ENCODE data around the gene FOXP2.

FOXP2 gene

DNA sequence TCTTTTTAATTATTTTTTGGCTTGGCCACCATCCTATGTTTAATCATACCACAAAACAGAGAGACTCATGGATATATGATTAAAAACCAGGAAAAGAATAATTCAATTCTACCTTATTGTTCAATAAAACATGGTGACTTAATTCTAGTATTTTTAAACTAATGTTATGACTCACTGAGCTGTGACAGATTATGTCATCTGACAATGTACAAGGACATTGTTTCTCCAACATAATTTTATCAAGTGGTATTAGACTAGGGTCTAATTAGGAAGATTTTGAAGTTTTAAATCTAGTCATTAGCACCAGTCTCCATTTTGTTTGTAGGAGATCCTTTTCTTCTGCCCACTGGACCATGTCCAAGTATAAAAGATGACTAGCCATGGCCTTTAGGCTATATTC lies 307.9 kb downstream of the FOXP2 start:
- Histone ChIP-seq H3K27ac (ENCODE audit: insufficient read depth, low read depth, low read length, poor library complexity, severe bottlenecking) (no peak overlapping the region), H3K4me3 (ENCODE audit: insufficient read depth, low read depth, low read length) (no peak overlapping the region), H3K9me3 (ENCODE audit: control insufficient read depth, low read length) (no peaks in the 10 kb centered on the region), H3K4me1 (ENCODE audit: control insufficient read depth, insufficient read depth, low read length) (no peaks in the 10 kb centered on the region), H3K36me3 (ENCODE audit: control insufficient read depth, insufficient read depth, low read length) (no peaks in the 10 kb centered on the region), H3K27me3 (ENCODE audit: control insufficient read depth, insufficient read depth, low read length, poor library complexity, severe bottlenecking) (no peaks in the 10 kb centered on the region)

DNA sequence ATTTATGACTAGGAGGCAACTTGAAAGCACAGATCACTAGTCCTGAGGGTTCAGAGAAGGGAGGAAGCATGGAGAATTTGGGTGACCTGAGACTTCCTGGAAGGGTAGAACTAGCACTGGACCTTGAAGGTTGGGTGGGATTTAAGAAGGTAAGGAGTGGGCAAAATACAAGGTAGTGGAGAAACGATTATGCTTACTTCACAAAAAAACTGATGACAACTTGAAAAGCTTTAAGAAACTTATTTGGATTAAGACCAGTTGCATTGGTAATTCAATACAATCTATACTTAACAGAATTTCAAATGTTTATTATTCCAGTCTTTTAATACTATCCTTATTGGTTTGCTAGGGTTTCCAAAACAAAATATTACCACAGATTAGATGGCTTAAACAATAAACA lies 308.7 kb downstream of the FOXP2 start:
- no peak overlapping the region for H3K4me3 ChIP-seq (ENCODE audit: insufficient read depth, low read depth, low read length)
- WGBS, 2 experiments, result 70% methylated on average over 1 of the region's 1 CpG; no CpG with 5 or more reads in 1 of the 2 experiments
- H3K9me3 ChIP-seq (ENCODE audit: control insufficient read depth, low read length), result no peaks in the 10 kb centered on the region

DNA sequence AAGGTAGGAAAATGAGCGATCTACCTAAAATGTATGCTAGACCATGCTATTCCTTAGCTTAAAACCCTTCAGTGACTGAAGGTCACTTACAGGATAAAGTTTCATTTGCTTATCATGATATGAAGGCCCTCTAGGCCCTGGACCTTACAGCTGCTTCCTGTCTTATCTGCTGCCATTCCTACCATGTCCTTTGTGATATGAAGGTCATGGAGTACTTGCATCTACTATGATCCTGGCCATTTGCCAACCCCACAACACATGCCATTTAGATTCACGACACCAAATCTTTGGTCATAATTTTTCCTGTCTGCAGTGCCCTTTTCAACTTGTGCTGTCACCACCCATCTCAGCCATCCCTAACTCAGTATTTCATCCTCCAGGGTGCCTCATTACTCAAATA lies 325.5 kb downstream of the FOXP2 start:
- Histone ChIP-seq H3K4me1 (ENCODE audit: control insufficient read depth, insufficient read depth, low read length) (no peaks in the 10 kb centered on the region), H3K27me3 (ENCODE audit: control insufficient read depth, insufficient read depth, low read length, poor library complexity, severe bottlenecking) (no peaks in the 10 kb centered on the region), H3K36me3 (ENCODE audit: control insufficient read depth, insufficient read depth, low read length) (no peaks in the 10 kb centered on the region), H3K4me3 (ENCODE audit: insufficient read depth, low read depth, low read length) (no peak overlapping the region), H3K27ac (ENCODE audit: insufficient read depth, low read depth, low read length, poor library complexity, severe bottlenecking) (no peak overlapping the region), H3K9me3 (ENCODE audit: control insufficient read depth, low read length) (no peaks in the 10 kb centered on the region)
- 93 to 97% methylated on average over 2 of the region's 2 CpGs for WGBS, 2 experiments

More for the DNA sequence above, 308.7 kb downstream of the FOXP2 start:
- H3K27ac ChIP-seq (ENCODE audit: insufficient read depth, low read depth, low read length, poor library complexity, severe bottlenecking), result no peak overlapping the region
- H3K4me1 ChIP-seq (ENCODE audit: control insufficient read depth, insufficient read depth, low read length), result no peaks in the 10 kb centered on the region
- H3K27me3 ChIP-seq (ENCODE audit: control insufficient read depth, insufficient read depth, low read length, poor library complexity, severe bottlenecking), result no peaks in the 10 kb centered on the region
- H3K36me3 ChIP-seq (ENCODE audit: control insufficient read depth, insufficient read depth, low read length), result no peaks in the 10 kb centered on the region

DNA sequence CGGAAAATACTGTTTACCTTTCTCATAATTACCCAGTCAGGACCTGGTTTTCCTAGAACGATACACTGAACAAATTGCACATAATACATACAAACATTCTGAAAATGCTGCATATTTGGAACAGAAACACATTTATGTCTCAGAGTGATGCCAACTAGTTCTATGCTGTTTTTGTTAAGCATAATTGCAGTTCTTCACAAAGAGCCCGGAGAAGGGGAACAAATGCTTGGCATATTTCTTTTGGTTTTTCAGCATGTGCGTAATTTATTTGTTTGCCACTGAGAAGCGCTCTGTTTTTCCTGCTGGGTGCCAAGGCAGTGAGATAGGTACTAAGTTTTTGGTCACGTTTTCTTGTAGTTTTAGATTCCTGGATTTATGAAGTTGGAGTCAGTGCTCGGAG lies 326.3 kb downstream of the FOXP2 start:
- no peaks in the 10 kb centered on the region for H3K27me3 ChIP-seq (ENCODE audit: control insufficient read depth, insufficient read depth, low read length, poor library complexity, severe bottlenecking)
- H3K36me3 ChIP-seq (ENCODE audit: control insufficient read depth, insufficient read depth, low read length), result no peaks in the 10 kb centered on the region
- 94 to 96% methylated on average over 7 of the region's 7 CpGs for WGBS, 2 experiments
- H3K4me1 ChIP-seq (ENCODE audit: control insufficient read depth, insufficient read depth, low read length), result no peaks in the 10 kb centered on the region
- H3K9me3 ChIP-seq (ENCODE audit: control insufficient read depth, low read length), result no peaks in the 10 kb centered on the region
- no peak overlapping the region for H3K27ac ChIP-seq (ENCODE audit: insufficient read depth, low read depth, low read length, poor library complexity, severe bottlenecking)
- H3K4me3 ChIP-seq (ENCODE audit: insufficient read depth, low read depth, low read length), result no peak overlapping the region

DNA sequence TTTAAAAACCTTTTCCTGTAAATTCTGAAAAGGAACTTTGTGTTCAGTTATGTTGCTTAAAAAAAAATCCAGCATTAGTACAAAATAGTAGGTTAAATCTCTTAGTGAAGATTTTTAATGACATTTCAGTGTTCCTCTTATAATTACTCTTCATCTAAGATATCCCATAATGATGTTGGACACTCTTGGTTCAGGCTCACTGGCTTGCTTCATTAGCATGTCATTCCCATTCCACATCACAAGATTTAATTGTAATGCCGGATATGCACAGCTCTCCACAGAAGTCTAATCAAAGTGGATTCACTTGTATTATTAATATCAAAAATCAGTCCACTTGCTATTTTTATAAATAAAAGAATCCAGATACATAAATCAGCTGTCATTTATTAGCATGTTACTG lies 327.3 kb downstream of the FOXP2 start:
- Histone ChIP-seq H3K4me3 (ENCODE audit: insufficient read depth, low read depth, low read length) (no peak overlapping the region), H3K36me3 (ENCODE audit: control insufficient read depth, insufficient read depth, low read length) (no peaks in the 10 kb centered on the region), H3K4me1 (ENCODE audit: control insufficient read depth, insufficient read depth, low read length) (no peaks in the 10 kb centered on the region), H3K9me3 (ENCODE audit: control insufficient read depth, low read length) (no peaks in the 10 kb centered on the region), H3K27me3 (ENCODE audit: control insufficient read depth, insufficient read depth, low read length, poor library complexity, severe bottlenecking) (no peaks in the 10 kb centered on the region), H3K27ac (ENCODE audit: insufficient read depth, low read depth, low read length, poor library complexity, severe bottlenecking) (no peak overlapping the region)
- 78% methylated on average over 1 of the region's 1 CpG; no CpG with 5 or more reads in 1 of the 2 experiments for WGBS, 2 experiments

Data from ectodermal cell (in vitro differentiated cells).